Measurements from ENCODE around the gene DNASE2.

GRCh38 chr19:12866416-12867119 lies 14.7 kb downstream of the DNASE2 start:
- no peak for TF ChIP-seq CTCF (IDR thresholded peaks at IDR 0.05)
- no peak for TF ChIP-seq POLR2A (IDR thresholded peaks at IDR 0.05)
- TF ChIP-seq POLR2AphosphoS5 (IDR thresholded peaks at IDR 0.05): no peak

All from transverse colon (tissue), 4 donors.